DOHH2 (cell line): ENCODE measurements around the gene POLE3.
"Not testable (repeated sequence)": the region's sequence is repeated elsewhere in the genome, so short reads cannot be mapped to it uniquely, and the experiment has no call there.

Source experiments
- H3F3A ChIP-seq: fragments of 200-600 bp; sonication (generic), shearing (Covaris generic); 2 replicates; pipeline ENCODE4 v1.6.0; 2016; ENCODE audit warnings: antibody characterized with exemption, mild to moderate bottlenecking; ENCODE audit not compliant: control insufficient read depth, insufficient read depth
- H3K27ac ChIP-seq: fragments of 200-600 bp; sonication (generic); 2 replicates; pipeline ENCODE4 v1.5.1; 2014; ENCODE audit warnings: low read depth, mild to moderate bottlenecking, low read length, moderate library complexity
- H3K27me3 ChIP-seq: fragments of 200-600 bp; sonication (generic); 2 replicates; pipeline ENCODE4 v1.6.1; 2014; ENCODE audit warnings: mild to moderate bottlenecking, low read length, mixed read lengths; ENCODE audit not compliant: control insufficient read depth
- H3K36me3 ChIP-seq: fragments of 200-600 bp; sonication (generic); 2 replicates; pipeline ENCODE4 v1.6.1; 2014; ENCODE audit warnings: mild to moderate bottlenecking, low read length, moderate library complexity, mixed read lengths; ENCODE audit not compliant: control insufficient read depth
- H3K4me1 ChIP-seq: fragments of 200-600 bp; sonication (generic); 2 replicates; pipeline ENCODE4 v1.6.1; 2014; ENCODE audit warnings: mild to moderate bottlenecking, low read length, mixed read lengths; ENCODE audit not compliant: control insufficient read depth
- H3K4me2 ChIP-seq: fragments of 200-600 bp; sonication (generic); 2 replicates; pipeline ENCODE4 v1.6.0; 2014; ENCODE audit warnings: mild to moderate bottlenecking, low read length, moderate library complexity
- H3K4me3 ChIP-seq: fragments of 200-600 bp; sonication (generic); 2 replicates; pipeline ENCODE4 v1.5.1; 2014; ENCODE audit warnings: mild to moderate bottlenecking, low read length, mixed read lengths
- H3K79me2 ChIP-seq: fragments of 200-600 bp; sonication (generic); 2 replicates; pipeline ENCODE4 v1.6.1; 2014; ENCODE audit warnings: mild to moderate bottlenecking, low read length, mixed read lengths; ENCODE audit not compliant: control insufficient read depth
- H3K9me2 ChIP-seq: fragments of 200-600 bp; sonication (generic); replicated peaks from 2 replicates; pipeline ENCODE4 v1.6.1; 2014; ENCODE audit warnings: mild to moderate bottlenecking, low read length, mixed read lengths; ENCODE audit not compliant: control insufficient read depth
- H3K9me3 ChIP-seq: fragments of 200-600 bp; sonication (generic); 2 replicates; pipeline ENCODE4 v1.6.1; 2014; ENCODE audit warnings: antibody characterized with exemption, low read length, mixed read lengths; ENCODE audit not compliant: control insufficient read depth, insufficient read depth
- H4K20me1 ChIP-seq: fragments of 200-600 bp; sonication (generic); 2 replicates; pipeline ENCODE4 v1.6.0; 2014; ENCODE audit warnings: low read depth, mild to moderate bottlenecking, antibody characterized with exemption, low read length, moderate library complexity; ENCODE audit not compliant: control insufficient read depth, insufficient read depth
- EZH2phosphoT487 ChIP-seq: fragments of 200-600 bp; sonication (generic); IDR thresholded peaks from 2 replicates; pipeline ENCODE4 v1.6.1; 2017; ENCODE audit warnings: borderline replicate concordance, mild to moderate bottlenecking, antibody characterized with exemption, low read length, moderate library complexity, mixed read lengths
- TF ChIP-seq, protein P1 (sequence below): fragments of 200-600 bp; sonication (generic); IDR thresholded peaks from one replicate; pipeline ENCODE4 v1.5.1; 2014; ENCODE audit warnings: antibody characterized with exemption, mild to moderate bottlenecking, low read depth, low read length; ENCODE audit not compliant: poor library complexity, severe bottlenecking

POLE3 gene

DNA sequence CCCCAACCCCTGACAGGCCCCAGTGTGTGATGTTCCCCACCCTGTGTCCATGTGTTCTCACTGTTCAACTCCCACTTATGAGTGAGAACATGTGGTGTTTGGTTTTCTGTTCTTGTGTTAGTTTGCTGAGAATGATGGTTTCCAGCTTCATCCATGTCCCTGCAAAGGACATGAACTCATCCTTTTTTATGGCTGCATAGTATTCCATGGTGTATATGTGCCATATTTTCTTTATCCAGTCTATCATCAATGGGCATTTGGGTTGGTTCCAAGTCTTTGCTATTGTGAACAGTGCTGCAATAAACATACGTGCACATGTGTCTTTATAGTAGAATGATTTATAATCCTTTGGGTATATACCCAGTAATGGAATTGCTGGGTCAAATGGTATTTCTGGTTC, 27.2 kb upstream of the POLE3 start:
- not testable (repeated sequence) for H3K36me3 ChIP-seq, H3K79me2 ChIP-seq, H3K9me2 ChIP-seq, H3K4me3 ChIP-seq, H3K27ac ChIP-seq, H3K4me1 ChIP-seq, H3K4me2 ChIP-seq, H4K20me1 ChIP-seq, H3K27me3 ChIP-seq, H3K9me3 ChIP-seq, H3F3A ChIP-seq

DNA sequence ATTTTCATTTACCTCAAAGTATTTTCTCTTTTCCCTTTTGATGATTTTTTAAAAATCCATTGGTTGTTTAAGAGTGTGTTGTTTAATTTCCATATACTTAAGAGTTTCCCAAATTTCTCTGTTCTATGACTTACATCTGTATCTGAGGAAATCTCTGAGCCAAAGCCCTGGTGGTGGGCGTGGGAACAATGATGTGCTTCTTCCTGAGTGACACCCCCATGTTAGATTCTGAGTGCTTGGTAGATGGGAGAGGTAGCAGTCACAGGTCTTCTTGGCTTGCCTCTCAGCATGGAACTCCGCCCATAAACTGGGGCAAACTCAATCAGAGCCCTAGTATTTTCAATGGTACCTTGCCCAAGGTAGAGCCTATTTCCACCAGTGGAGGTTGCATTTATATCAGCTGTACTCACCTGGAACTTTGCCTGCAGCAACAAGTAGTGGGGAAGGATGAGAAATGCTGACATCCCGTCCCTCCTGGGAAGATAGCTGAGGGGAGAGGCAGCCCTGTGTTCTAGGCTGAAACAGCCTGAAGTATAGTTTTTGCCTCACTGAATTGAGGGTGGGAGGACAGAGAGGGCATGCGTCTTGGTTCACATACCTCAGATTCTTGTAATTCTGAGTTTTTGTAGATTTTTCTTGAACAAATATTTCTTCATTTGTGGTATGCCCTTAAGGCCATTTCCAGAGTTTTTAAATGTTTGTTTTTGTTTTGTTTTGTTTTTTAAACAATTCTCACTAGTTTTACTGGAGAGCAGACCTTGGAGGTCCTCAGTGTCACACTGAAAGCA, 26.4 kb upstream of the POLE3 start:
- Histone ChIP-seq H3K4me1 (no peaks in the 10 kb centered on the region), H3K9me2 (no peaks in the 10 kb centered on the region), H3K27ac (no peak overlapping the region), H3K4me3 (no peak overlapping the region), H3K27me3 (no peaks in the 10 kb centered on the region), H3K36me3 (no peaks in the 10 kb centered on the region), H3K9me3 (no peaks in the 10 kb centered on the region), H3F3A (no peaks in the 10 kb centered on the region), H3K79me2 (no peaks in the 10 kb centered on the region), H4K20me1 (no peaks in the 10 kb centered on the region), H3K4me2 (no peak overlapping the region)
- no peak for TF ChIP-seq EZH2phosphoT487
- TF ChIP-seq, protein P1, sequence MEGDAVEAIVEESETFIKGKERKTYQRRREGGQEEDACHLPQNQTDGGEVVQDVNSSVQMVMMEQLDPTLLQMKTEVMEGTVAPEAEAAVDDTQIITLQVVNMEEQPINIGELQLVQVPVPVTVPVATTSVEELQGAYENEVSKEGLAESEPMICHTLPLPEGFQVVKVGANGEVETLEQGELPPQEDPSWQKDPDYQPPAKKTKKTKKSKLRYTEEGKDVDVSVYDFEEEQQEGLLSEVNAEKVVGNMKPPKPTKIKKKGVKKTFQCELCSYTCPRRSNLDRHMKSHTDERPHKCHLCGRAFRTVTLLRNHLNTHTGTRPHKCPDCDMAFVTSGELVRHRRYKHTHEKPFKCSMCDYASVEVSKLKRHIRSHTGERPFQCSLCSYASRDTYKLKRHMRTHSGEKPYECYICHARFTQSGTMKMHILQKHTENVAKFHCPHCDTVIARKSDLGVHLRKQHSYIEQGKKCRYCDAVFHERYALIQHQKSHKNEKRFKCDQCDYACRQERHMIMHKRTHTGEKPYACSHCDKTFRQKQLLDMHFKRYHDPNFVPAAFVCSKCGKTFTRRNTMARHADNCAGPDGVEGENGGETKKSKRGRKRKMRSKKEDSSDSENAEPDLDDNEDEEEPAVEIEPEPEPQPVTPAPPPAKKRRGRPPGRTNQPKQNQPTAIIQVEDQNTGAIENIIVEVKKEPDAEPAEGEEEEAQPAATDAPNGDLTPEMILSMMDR = no peak

DNA sequence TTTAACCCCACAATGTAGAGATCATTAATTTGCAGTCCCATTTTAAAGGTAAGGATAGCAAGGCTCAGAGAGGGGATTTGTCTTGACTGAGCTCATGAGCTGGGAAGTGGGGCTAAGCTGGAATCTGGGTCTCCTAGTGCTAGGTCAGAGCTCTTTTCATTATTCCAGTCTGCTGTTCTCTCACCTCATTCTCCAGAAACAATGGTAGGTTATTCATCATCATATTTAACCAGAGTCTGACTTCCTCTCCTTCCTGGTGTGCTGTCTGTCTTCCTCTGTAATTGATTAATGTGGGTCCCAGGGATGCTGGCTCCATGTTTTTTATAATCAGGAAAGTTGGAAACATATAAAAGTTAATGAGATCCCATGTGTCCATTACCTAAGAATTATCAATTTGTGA, 20.7 kb upstream of the POLE3 start:
- Histone ChIP-seq H3K9me3 (no peaks in the 10 kb centered on the region), H3K79me2 (no peaks in the 10 kb centered on the region), H3K27me3 (no peaks in the 10 kb centered on the region), H3K9me2 (no peaks in the 10 kb centered on the region), H3K4me2 (no peak overlapping the region), H4K20me1 (no peaks in the 10 kb centered on the region), H3K36me3 (no peaks in the 10 kb centered on the region), H3K27ac (no peak overlapping the region), H3K4me3 (no peak overlapping the region), H3K4me1 (no peaks in the 10 kb centered on the region), H3F3A (no peaks in the 10 kb centered on the region)
- TF ChIP-seq, protein P1 = no peak
- no peak for TF ChIP-seq EZH2phosphoT487

DNA sequence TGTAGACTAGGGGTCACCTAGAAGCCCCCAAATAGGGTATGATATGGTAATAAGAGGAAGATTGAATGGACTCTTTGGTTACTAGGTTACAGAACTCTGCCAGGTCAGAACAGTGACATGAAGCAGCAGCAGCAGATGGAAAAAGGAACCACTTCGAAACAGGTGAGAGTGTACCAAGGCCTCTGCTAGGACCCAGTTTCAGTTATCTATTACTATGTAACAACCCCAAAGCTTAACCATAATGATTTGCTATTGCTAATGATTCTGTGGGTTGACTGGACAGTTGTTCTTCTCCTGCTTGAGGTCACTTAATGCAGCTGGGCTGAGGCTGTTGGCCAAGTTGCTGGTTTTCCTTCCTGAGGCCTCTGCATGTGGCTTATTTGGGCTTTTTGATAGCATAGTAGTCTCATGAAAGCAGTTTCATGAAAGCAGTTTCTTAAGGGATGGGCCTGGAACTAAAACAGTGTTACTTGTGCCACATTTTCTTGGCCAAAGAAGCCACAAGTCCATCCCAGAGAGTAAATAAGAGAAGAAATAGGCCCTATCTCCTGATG, 17.7 kb upstream of the POLE3 start:
- H3K36me3 ChIP-seq = no peaks in the 10 kb centered on the region
- H3K27ac ChIP-seq = no peak overlapping the region
- H4K20me1 ChIP-seq = no peaks in the 10 kb centered on the region
- TF ChIP-seq EZH2phosphoT487 = no peak
- TF ChIP-seq, protein P1 = no peak
- H3K4me3 ChIP-seq = no peak overlapping the region
- H3F3A ChIP-seq = no peaks in the 10 kb centered on the region
- no peak overlapping the region for H3K4me2 ChIP-seq
- no peaks in the 10 kb centered on the region for H3K79me2 ChIP-seq
- H3K27me3 ChIP-seq = no peaks in the 10 kb centered on the region
- H3K9me3 ChIP-seq = no peaks in the 10 kb centered on the region
- no peaks in the 10 kb centered on the region for H3K9me2 ChIP-seq
- no peaks in the 10 kb centered on the region for H3K4me1 ChIP-seq
